NT2/D1 (cell line): Measurements from ENCODE around the gene BRIP1.

ENCODE experiments used
- SUZ12 ChIP-seq: IDR thresholded peaks from 2 replicates; pipeline ENCODE4 v1.6.1; 2011; ENCODE audit not compliant: insufficient read length, insufficient read depth; ENCODE audit errors: extremely low read depth
- YY1 ChIP-seq: IDR thresholded peaks from 2 replicates; pipeline ENCODE4 v1.6.1; 2011; ENCODE audit not compliant: insufficient read length, insufficient read depth
- ZNF274 ChIP-seq: IDR thresholded peaks from 2 replicates; pipeline ENCODE4 v1.6.1; 2011; ENCODE audit warnings: mild to moderate bottlenecking, low read depth, low read length

DNA sequence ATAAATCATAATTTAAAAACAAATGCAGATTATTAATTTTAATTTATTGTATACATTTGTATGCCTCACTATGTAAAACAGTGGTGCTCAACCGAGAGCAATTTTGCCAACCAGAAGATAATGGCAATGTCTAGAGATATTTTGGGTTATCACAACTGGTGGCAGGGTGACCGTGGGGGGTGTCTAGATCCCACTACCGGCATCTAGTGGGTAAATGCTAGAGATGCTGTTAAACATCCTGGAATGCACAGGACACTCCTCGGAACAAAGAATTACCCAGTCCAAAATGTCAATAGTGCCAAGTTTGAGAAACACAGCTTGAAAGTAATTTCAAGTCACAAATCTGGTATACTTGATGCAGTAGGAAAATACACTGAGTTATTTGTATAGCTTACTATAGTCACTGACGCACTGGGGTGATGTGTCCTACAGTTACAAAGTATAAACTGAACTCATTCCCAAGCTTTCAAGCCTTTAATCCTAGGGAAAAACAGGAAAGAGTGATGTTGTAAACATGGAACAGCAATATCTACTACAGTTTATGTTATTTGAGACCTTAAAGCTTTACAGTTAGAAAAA, 133.5 kb downstream of the BRIP1 start:
- no peak for TF ChIP-seq SUZ12
- TF ChIP-seq YY1: no peak
- no peak for TF ChIP-seq ZNF274
